ENCODE measurements around the gene YIF1B. TPM values are rescaled to one million over a fixed set of nuclear protein-coding genes. Genes with fewer than 3 reads are reported as not detected.
A peak's percentile ranks its signal among the peaks of the same experiment; 100 is the strongest.
"Not testable (repeated sequence)": the region's sequence is repeated elsewhere in the genome, so short reads cannot be mapped to it uniquely, and the experiment has no call there.

YIF1B gene
- total RNA-seq, 2 experiments from 2014 or later = 75.6 to 79.0 TPM

DNA sequence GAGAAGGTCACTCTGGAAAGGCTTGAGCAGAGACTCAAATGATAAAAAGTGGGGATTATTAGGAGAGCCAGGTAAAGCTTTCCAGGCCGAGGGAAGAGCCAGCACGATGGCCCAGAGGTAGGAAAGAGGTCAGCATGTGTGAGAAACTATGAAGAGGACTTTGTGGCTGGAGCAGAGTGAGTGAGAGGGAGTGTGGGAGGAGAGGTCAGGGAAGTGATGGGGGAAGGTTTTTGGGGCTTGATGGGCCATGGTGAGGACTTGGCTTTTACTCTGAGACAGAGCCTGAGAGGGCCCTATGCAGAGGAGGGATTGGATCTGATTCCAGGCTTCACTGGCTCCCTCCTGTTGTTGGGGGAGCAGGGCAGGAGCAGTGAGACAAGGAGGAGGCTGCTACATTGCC, 25.2 kb upstream of the YIF1B start:
- H3K4me3 Mint-ChIP-seq = no peak overlapping the region
- no peak overlapping the region for H3K27ac Mint-ChIP-seq
- ChIA-PET CTCF (no interaction called here), POLR2A (no interaction called here)
- TF ChIP-seq, protein P1, sequence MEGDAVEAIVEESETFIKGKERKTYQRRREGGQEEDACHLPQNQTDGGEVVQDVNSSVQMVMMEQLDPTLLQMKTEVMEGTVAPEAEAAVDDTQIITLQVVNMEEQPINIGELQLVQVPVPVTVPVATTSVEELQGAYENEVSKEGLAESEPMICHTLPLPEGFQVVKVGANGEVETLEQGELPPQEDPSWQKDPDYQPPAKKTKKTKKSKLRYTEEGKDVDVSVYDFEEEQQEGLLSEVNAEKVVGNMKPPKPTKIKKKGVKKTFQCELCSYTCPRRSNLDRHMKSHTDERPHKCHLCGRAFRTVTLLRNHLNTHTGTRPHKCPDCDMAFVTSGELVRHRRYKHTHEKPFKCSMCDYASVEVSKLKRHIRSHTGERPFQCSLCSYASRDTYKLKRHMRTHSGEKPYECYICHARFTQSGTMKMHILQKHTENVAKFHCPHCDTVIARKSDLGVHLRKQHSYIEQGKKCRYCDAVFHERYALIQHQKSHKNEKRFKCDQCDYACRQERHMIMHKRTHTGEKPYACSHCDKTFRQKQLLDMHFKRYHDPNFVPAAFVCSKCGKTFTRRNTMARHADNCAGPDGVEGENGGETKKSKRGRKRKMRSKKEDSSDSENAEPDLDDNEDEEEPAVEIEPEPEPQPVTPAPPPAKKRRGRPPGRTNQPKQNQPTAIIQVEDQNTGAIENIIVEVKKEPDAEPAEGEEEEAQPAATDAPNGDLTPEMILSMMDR (IDR thresholded peaks at IDR 0.05) = no peak
- no peaks in the 10 kb centered on the region for H3K36me3 Mint-ChIP-seq (ENCODE audit: low read depth)
- H3K9me3 Mint-ChIP-seq = no peaks in the 10 kb centered on the region
- no peak for DNase-seq
- ATAC-seq = no peak
- no peaks in the 10 kb centered on the region for H3K27me3 Mint-ChIP-seq
- intact Hi-C loops (cut with micrococcal nuclease) = no loop called here
- H3K4me1 Mint-ChIP-seq (ENCODE audit: low read depth) = peaks cover 12% of the 10 kb centered on the region

DNA sequence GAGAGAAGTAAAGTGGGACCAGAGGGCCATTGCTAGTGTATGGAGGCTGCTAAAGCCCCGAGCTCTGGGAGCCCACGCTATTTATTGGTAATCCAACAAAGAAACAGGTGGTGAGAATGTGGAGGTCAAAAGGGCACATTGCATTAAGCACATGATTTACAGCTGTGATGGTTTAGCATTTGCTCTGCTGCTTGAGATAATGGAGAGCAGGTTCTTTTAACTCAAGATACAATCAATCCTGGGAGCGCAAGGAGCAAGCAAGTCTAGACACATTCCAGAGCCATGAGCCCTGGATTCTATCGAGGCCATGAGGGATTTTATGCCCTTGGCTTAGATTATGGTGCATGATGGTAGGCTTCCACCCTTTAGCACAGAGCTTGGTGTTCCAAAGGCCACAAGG, 23.3 kb upstream of the YIF1B start:
- H3K36me3 Mint-ChIP-seq (ENCODE audit: low read depth); H3K27me3 Mint-ChIP-seq; DNase-seq; H3K27ac Mint-ChIP-seq; ATAC-seq; POLR2A ChIA-PET; H3K9me3 Mint-ChIP-seq; H3K4me3 Mint-ChIP-seq: not testable (repeated sequence)
- CTCF ChIA-PET = interaction anchor here (0.7 to 1.4 kb wide), 3 partner anchors 21 to 75 kb away, joined by 3 to 7 read pairs (median 5); partner anchors contain the start of genes PSMD8 and SPINT2
- intact Hi-C loops (cut with micrococcal nuclease) = loop anchor here (5.0 to 10.0 kb wide), 2 partner anchors 33 to 434 kb away; partner anchors contain the start of genes PSMD8, SIPA1L3 and WDR87
- H3K4me1 Mint-ChIP-seq (ENCODE audit: low read depth) = peaks cover 12% of the 10 kb centered on the region

DNA sequence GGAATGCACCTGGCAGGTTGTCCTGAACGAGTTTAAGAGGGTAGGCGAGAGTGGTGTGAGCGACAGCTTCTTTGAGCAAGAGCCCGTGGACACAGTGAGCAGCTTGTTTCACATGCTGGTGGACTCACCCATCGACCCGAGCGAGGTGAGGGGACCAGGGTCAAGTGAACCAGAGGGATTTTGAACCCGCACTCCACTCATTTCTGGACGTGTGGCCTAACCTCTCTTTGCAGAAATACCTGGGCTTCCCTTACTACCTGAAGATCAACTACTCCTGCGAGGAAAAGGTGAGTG, 21.6 kb upstream of the YIF1B start:
- ATAC-seq (no peak), DNase-seq (no peak)
- Mint-ChIP-seq H3K9me3 (no peaks in the 10 kb centered on the region), H3K4me1 (ENCODE audit: low read depth) (peaks cover 12% of the 10 kb centered on the region), H3K4me3 (peak overlapping the region; percentile 87), H3K27ac (peak overlapping the region; percentile 97), H3K36me3 (ENCODE audit: low read depth) (no peaks in the 10 kb centered on the region), H3K27me3 (no peaks in the 10 kb centered on the region)
- ChIA-PET CTCF (interaction anchor here (0.8 to 3.8 kb wide), 2 partner anchors 37 to 93 kb away, joined by 4 to 33 read pairs; partner anchors contain the start of gene PSMD8), POLR2A (interaction anchor here (0.6 to 2.2 kb wide), 3 partner anchors 9 to 37 kb away, joined by 3 to 13 read pairs (median 3); partner anchors contain the start of gene PSMD8)
- TF ChIP-seq, protein P1 (IDR thresholded peaks at IDR 0.05) = no peak
- intact Hi-C loops (cut with micrococcal nuclease) = loop anchor here (5.0 to 10.0 kb wide), 2 partner anchors 35 to 433 kb away; partner anchors contain the start of genes PSMD8, SIPA1L3 and WDR87

DNA sequence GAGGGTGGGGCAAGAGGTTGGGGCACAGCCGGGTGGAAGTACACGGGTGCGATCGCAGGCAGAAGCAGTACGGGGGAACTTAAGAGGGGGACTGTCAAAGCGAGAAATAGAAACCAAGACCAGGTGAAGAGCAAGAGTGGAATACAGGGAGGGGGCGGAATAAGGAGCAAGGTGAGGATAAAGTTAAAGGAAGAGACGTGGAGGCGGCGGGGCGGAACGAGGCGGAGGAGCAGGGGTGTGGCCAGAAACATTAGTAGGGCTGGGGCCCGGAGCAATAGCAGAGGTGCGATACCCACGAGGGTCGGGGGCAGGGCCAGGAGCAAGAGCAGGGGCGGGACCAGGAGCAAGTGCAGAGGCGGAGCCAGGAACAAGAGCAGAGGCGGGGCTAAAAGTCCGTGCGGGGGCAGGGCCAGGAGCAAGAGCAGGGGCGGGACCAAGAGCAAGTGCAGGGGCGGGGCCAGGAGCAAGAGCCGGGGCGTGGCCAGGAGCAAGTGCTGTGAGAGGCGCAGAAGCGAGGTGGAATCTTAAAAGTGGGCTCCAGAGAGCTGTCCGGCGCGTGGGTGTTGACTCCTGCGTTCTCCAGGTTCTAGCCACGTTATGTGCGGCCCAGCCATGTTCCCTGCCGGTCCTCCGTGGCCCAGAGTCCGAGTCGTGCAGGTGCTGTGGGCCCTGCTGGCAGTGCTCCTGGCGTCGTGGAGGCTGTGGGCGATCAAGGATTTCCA, 21.1 kb upstream of the YIF1B start:
- Mint-ChIP-seq H3K36me3 (ENCODE audit: low read depth) (no peaks in the 10 kb centered on the region), H3K27ac (peak overlapping the region; percentile 97), H3K4me1 (ENCODE audit: low read depth) (peaks cover 12% of the 10 kb centered on the region), H3K9me3 (no peaks in the 10 kb centered on the region), H3K4me3 (peak overlapping the region; percentile 87), H3K27me3 (no peaks in the 10 kb centered on the region)
- DNase-seq (peak; percentile 99), ATAC-seq (peak; percentile 78)
- CTCF ChIA-PET = interaction anchor here (0.8 to 3.8 kb wide), 7 partner anchors 17 to 105 kb away, joined by 3 to 33 read pairs (median 5); partner anchors contain the start of genes KCNK6 and PSMD8
- TF ChIP-seq, protein P1 (IDR thresholded peaks at IDR 0.05) = no peak
- intact Hi-C loops (cut with micrococcal nuclease) = loop anchor here (5.0 to 10.0 kb wide), 2 partner anchors 36 to 432 kb away; partner anchors contain the start of genes PSMD8, SIPA1L3 and WDR87
- POLR2A ChIA-PET = interaction anchor here (0.6 to 2.2 kb wide), 4 partner anchors 9 to 102 kb away, joined by 3 to 13 read pairs (median 3); partner anchors contain the start of gene PSMD8

DNA sequence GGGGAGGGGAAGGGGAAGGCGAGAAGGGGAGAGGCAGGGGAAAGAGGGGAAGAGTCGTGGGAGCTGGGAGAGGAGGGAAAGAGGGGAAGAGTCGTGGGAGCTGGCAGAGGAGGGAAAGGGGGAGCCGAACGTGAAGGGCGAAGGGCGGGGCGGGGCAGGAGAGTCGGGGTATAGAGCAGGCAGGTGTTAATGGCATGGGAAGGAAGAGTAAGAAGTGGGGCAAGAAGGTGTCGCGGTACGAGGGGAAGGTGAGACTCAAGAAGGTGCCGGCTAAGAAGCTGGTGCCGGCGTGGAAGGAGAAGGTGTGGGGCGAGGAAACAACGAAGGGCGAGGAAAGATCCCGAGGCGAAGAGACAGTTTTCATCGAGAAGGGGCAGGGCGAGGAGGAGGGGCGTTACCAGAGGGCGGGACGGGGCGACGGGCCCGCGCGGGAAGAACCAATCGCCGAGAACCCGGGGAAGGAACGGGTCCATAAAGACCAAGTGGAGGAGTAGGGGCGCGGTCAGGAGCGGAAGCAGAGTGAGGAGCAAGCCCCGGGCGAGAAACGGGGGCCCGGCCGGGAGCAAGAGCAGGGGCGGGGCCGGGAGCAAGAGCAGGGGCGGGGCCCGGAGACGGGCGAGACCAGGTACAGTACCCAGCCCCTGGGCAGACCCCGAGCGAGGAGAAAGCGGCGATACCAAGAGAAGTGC, 20.3 kb upstream of the YIF1B start:
- ChIA-PET CTCF (interaction anchor here (0.6 to 3.8 kb wide), 13 partner anchors 17 to 430 kb away, joined by 3 to 33 read pairs (median 5); partner anchors contain the start of genes FAM98C, KCNK6, PSMD8 and SIPA1L3), POLR2A (interaction anchor here (0.8 to 2.2 kb wide), 3 partner anchors 24 to 102 kb away, joined by 3 to 13 read pairs (median 4); partner anchors contain the start of gene PSMD8)
- peaks cover 12% of the 10 kb centered on the region for H3K4me1 Mint-ChIP-seq (ENCODE audit: low read depth)
- DNase-seq (peak; percentile 97), ATAC-seq (peak; percentile 71)
- intact Hi-C loops (cut with micrococcal nuclease) = loop anchor here (1.0 to 10.0 kb wide), 3 partner anchors 36 to 431 kb away; partner anchors contain the start of genes PSMD8, SIPA1L3 and WDR87
- H3K27ac Mint-ChIP-seq = peak overlapping the region; percentile 97
- H3K36me3 Mint-ChIP-seq (ENCODE audit: low read depth) = no peaks in the 10 kb centered on the region
- TF ChIP-seq, protein P1 (IDR thresholded peaks at IDR 0.05) = no peak
- no peaks in the 10 kb centered on the region for H3K27me3 Mint-ChIP-seq
- peak overlapping the region; percentile 87 for H3K4me3 Mint-ChIP-seq
- no peaks in the 10 kb centered on the region for H3K9me3 Mint-ChIP-seq

Measured in activated CD8-positive, alpha-beta T cell treated with anti-CD3 and anti-CD28 coated beads for 36 hours (primary cell).